ENCODE results near the gene ZXDC.

Gene ZXDC

DNA sequence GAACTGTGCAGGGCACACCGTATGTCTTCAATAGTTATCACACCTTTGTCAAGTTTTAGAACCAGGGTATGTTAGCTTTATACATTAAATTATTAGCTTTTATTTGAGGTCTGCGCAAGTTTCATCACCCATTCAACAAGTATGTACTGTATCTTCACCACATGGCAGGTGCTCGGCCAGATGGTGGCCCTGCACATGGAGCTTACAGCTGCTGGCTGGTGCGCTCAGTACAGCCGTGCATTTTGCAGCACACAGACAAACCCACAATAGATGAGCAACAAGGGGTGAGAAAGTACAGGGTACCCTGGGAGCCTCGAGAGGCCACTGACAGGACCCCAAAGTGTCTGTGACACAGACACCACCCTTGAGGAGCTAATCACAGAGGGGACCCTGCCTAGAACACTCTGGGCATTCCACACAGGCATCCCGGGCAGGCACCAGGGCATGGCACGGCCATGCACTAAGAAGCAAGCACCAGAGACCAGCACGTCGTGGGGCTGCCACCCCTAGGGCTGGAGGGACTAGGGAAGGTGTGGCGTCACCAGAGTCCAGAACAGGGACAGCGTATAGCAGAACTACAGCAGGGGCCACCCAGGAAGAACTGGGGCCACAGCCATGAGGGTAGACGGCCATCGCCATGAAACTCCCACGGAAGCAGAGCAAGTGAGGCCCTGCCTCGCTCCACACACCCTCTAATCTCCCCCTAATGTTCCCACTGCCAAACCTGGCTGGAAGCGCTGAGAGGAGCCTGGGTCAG lies 27.4 kb downstream of the ZXDC start:
- DNase-seq (ENCODE audit: low spot score in 2 of 2), result no peak
- ATAC-seq (replicated peaks; ENCODE audit: extremely low read depth, poor library complexity, severe bottlenecking), result no peak
- Mint-ChIP-seq H3K27me3 (no peaks in the 10 kb centered on the region), H3K4me3 (no peak overlapping the region), H3K36me3 (ENCODE audit: insufficient read depth) (peaks cover 22% of the 10 kb centered on the region), H3K27ac (ENCODE audit: low read depth) (no peak overlapping the region), H3K9me3 (no peaks in the 10 kb centered on the region), H3K4me1 (peaks cover 32% of the 10 kb centered on the region)

DNA sequence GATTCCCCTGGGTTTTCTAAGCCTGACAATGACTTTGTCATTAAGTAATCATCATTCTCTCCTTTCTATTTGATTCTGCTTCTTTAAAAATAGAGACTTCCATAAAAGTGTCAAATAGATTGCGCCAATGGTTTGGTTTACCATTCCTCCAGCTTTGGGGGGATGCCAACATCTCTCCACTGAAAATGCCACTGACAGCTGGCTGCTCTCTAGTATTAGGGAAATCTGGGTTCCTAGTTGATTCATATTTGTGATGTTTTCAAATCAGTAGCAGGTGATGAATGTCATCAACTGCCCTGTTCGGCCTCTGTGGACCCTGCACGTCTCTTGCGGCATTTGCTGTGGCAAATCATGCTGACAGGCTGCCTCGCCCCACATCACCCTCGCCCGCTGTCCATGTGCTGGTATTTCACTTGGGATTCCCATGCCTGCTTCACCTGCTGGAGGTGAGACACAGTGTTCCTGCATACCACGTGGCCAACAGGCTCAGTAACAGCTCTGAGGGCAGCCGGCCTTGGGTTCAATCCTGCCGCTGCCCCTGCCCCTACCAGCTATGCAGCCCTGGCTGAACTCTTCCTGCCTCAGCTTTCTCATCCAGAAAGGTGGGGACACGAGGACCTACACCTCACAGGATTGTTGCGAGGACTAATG lies 28.1 kb downstream of the ZXDC start:
- Mint-ChIP-seq H3K4me1 (peaks cover 31% of the 10 kb centered on the region), H3K36me3 (ENCODE audit: insufficient read depth) (peaks cover 22% of the 10 kb centered on the region), H3K27ac (ENCODE audit: low read depth) (no peak overlapping the region), H3K27me3 (no peaks in the 10 kb centered on the region), H3K9me3 (no peaks in the 10 kb centered on the region), H3K4me3 (no peak overlapping the region)
- ATAC-seq (replicated peaks; ENCODE audit: extremely low read depth, poor library complexity, severe bottlenecking), result no peak
- no peak for DNase-seq (ENCODE audit: low spot score in 2 of 2)

DNA sequence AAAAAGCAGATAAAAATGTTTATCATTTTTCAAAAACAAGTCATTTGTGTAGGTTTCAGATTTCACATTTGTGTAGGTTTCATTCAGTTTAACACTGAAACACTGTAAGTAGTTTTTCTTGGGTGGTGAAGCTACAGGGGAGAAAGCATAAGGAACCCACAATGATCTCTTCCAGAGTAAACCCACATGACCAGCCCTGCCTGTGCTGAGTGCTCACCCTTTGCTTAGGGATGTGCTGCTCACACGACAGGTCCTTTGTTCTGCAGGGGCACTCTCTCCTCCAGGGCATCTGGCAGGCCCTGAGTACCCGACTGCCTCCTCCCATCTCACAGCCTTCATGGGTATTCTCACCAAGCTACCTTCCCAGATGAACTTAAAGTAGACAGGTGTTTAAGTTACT lies 28.9 kb downstream of the ZXDC start:
- DNase-seq (ENCODE audit: low spot score in 2 of 2) (no peak), ATAC-seq (replicated peaks; ENCODE audit: extremely low read depth, poor library complexity, severe bottlenecking) (no peak)
- Mint-ChIP-seq H3K27ac (ENCODE audit: low read depth) (no peak overlapping the region), H3K36me3 (ENCODE audit: insufficient read depth) (peaks cover 20% of the 10 kb centered on the region), H3K9me3 (no peaks in the 10 kb centered on the region), H3K4me1 (peaks cover 23% of the 10 kb centered on the region), H3K4me3 (no peak overlapping the region), H3K27me3 (no peaks in the 10 kb centered on the region)

DNA sequence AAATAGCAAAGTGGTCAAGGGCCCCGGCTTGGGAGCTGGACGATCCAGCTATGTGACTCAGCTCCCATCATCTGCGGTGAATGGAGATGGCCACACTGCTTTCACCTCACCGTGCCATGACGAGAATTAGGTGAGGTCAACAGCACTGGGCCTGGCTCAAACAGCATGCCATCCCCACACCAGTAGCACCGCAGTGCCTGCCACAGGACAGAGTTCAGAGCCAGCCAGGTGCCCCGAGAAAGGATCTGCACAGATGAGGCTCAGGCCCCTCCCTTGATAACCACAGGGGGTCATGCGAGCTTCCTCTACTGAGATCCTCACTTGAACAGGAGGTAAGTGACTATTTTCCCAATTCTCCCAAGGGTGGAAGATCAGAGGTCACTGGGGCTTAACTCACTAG lies 29.4 kb downstream of the ZXDC start:
- peaks cover 15% of the 10 kb centered on the region for H3K36me3 Mint-ChIP-seq (ENCODE audit: insufficient read depth)

DNA sequence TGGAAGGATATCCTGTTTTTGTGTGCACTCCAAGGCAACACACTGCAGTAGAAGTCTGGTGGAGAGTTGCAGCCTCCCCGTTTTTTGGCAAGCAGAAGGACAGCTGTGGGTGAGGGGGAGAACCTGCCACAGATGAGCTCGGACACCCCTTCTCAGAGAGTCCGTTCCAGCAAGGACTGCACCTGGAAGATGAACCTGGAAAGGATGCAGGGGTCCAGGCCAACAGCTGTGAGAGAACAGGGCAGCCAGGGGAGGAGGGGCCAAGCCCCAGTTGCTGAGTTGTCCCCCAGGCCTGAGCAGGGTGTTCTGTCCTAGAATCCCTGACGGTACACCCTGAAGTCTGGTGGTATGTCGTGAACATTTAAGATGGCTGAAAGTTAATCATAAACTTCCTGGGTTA lies 30.2 kb downstream of the ZXDC start:
- DNase-seq (ENCODE audit: low spot score in 2 of 2), result no peak
- H3K4me3 Mint-ChIP-seq, result no peak overlapping the region
- H3K36me3 Mint-ChIP-seq (ENCODE audit: insufficient read depth), result peaks cover 13% of the 10 kb centered on the region
- peaks cover 18% of the 10 kb centered on the region for H3K4me1 Mint-ChIP-seq
- no peaks in the 10 kb centered on the region for H3K27me3 Mint-ChIP-seq
- H3K9me3 Mint-ChIP-seq, result no peaks in the 10 kb centered on the region
- no peak for ATAC-seq (replicated peaks; ENCODE audit: extremely low read depth, poor library complexity, severe bottlenecking)
- H3K27ac Mint-ChIP-seq (ENCODE audit: low read depth), result no peak overlapping the region

More for the DNA sequence above, 29.4 kb downstream of the ZXDC start:
- Mint-ChIP-seq H3K27me3 (no peaks in the 10 kb centered on the region), H3K4me3 (no peak overlapping the region), H3K27ac (ENCODE audit: low read depth) (no peak overlapping the region), H3K4me1 (peaks cover 18% of the 10 kb centered on the region), H3K9me3 (no peaks in the 10 kb centered on the region)
- ATAC-seq (replicated peaks; ENCODE audit: extremely low read depth, poor library complexity, severe bottlenecking) (no peak), DNase-seq (ENCODE audit: low spot score in 2 of 2) (no peak)

DNA sequence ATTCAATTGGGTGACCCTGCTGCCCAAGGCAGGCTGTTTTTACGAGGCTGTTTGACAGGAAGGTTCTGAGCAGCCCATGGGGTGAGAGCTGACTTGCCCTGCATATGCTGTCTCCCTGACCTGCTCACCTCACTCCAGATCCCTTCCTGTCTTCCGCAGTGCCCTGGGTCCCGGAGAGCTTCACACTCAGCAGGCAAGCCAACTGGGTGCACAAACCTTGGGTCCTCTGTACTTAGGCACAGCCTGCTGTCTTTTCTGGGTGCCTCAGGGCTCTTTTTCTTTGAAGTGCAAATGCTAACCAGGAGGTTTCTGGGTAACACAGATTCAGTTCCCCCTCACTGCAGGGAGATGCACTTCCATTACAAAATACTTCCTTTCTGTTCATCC lies 32.8 kb downstream of the ZXDC start:
- Mint-ChIP-seq H3K4me1 (peaks cover 11% of the 10 kb centered on the region), H3K27me3 (no peaks in the 10 kb centered on the region), H3K4me3 (no peak overlapping the region), H3K27ac (ENCODE audit: low read depth) (no peak overlapping the region), H3K36me3 (ENCODE audit: insufficient read depth) (peaks cover 17% of the 10 kb centered on the region), H3K9me3 (no peaks in the 10 kb centered on the region)
- DNase-seq (ENCODE audit: low spot score in 2 of 2), result no peak
- ATAC-seq (replicated peaks; ENCODE audit: extremely low read depth, poor library complexity, severe bottlenecking), result no peak

DNA sequence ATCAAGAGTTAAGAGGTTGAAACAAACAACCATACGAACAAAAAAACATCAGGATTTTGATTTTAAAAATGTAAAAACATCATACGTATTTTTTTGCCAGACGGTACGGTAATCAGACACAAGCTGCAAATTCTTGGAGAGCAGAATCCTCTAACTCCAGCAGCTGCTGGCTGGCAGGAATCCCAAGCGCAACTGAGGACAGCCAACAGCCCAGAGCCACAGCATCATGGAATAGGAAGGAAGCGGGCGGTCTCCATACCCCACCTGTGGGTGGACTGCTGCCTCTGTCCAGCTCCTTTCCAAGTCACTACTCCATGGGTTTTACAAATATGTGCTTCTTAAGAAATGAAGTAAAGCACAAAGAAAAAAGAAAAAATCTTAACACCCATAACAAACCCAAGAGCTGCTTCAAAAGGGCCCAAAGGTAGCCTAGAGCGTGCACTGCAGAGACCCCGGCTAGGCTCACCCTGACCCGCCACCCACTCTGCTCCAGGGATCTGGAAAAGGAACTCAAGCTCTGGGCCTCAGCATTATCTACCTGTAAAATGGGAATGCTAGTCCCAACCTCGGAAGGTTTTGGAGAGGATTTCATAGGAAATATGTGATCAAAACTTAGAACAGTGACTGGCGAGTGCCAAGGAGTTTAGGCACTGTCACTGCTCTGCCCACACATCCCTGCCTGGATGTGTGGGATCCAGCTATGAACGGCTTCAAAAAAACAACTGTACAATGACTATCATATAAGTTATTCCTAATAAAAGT lies 33.4 kb downstream of the ZXDC start:
- Mint-ChIP-seq H3K4me1 (peaks cover 5% of the 10 kb centered on the region), H3K36me3 (ENCODE audit: insufficient read depth) (peaks cover 20% of the 10 kb centered on the region), H3K27ac (ENCODE audit: low read depth) (no peak overlapping the region), H3K27me3 (no peaks in the 10 kb centered on the region), H3K4me3 (no peak overlapping the region), H3K9me3 (no peaks in the 10 kb centered on the region)
- DNase-seq (ENCODE audit: low spot score in 2 of 2) (no peak), ATAC-seq (replicated peaks; ENCODE audit: extremely low read depth, poor library complexity, severe bottlenecking) (no peak)

DNA sequence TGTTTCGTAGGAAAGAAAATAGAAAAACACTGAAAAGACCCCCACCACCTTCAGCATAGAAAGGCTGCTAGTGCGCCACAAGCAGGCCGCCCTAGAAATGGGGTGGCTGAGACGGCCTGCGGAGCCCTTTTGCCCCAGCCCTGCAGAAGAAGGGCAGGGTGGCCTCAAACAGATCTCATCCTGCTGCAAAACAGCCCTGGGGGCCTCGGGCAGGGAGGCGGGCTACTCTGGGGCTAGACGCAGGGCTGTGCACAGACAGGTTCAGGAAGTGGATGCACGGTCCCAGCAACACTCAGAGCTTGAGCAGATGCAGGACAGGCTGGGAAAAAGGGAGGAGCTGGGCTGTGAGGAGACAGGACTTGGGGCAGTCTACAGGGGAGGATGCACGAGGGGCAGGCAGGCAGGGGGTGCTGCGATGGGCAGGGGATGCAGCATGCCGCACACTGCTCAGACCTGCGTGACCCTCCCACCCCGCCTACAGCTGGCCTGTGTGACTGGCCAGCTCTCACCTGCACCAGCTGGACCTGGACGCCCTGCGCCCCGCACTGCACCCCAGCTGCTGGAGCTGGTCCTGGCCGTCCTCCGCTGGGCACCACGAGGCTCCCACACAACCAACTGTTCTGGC lies 34.3 kb downstream of the ZXDC start:
- peaks cover 21% of the 10 kb centered on the region for H3K36me3 Mint-ChIP-seq (ENCODE audit: insufficient read depth)
- no peak overlapping the region for H3K4me3 Mint-ChIP-seq
- ATAC-seq (replicated peaks; ENCODE audit: extremely low read depth, poor library complexity, severe bottlenecking) (no peak), DNase-seq (ENCODE audit: low spot score in 2 of 2) (no peak)
- H3K4me1 Mint-ChIP-seq, result no peaks in the 10 kb centered on the region
- no peak overlapping the region for H3K27ac Mint-ChIP-seq (ENCODE audit: low read depth)
- H3K27me3 Mint-ChIP-seq, result no peaks in the 10 kb centered on the region
- no peaks in the 10 kb centered on the region for H3K9me3 Mint-ChIP-seq

DNA sequence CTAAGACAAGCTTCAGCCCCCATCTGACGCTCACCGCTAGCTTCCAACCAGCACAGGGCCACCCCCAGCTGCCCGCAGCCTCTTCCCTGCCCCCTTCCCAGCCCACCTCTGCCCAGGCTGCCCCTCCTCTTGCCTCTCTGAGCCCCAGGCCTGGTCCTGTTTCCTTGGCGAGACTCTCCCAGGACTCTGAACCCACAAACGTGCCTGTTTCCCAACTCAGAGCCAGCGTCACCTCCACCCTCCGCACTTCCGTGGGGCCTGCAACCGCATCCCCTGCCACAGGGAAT lies 35.0 kb downstream of the ZXDC start:
- DNase-seq (ENCODE audit: low spot score in 2 of 2) (no peak), ATAC-seq (replicated peaks; ENCODE audit: extremely low read depth, poor library complexity, severe bottlenecking) (no peak)
- no peaks in the 10 kb centered on the region for H3K4me1 Mint-ChIP-seq
- no peaks in the 10 kb centered on the region for H3K27me3 Mint-ChIP-seq
- no peak overlapping the region for H3K27ac Mint-ChIP-seq (ENCODE audit: low read depth)
- peaks cover 21% of the 10 kb centered on the region for H3K36me3 Mint-ChIP-seq (ENCODE audit: insufficient read depth)
- no peaks in the 10 kb centered on the region for H3K9me3 Mint-ChIP-seq
- no peak overlapping the region for H3K4me3 Mint-ChIP-seq

DNA sequence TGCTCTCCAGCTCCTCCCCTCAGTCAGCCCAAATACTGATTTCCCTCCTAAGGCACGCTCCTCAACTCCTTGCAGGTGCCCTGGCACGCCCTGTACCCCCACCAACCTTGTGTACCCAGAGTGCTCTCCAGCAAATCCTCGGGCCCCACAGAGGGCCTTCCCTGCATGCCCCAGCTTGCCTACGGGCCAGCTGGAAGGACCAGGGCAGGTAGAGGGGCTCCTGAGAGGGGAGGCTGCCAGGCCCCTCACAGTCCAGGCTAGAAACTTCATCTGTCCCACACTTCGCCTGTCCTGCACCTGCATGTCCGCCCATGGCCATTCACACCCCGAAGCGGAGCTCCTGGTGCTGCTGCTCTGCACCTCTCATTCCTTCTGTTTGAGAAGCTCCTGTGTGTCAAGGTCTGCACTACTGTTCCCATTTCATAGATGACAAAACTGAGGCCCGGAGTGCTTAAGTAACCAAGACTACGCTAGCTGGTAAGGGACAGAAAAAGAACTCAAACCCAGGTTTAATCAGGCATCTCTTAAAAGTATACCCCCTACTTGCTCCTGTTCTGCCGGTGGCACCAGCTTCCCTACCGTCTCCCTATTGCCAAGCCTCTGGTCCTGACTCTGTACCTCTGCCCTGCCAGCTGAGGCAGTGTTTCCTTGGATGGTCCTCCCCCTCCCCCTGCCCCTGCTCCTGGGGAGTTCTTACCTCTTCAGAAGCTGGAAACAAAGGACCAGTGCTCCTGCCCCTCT lies 35.6 kb downstream of the ZXDC start:
- Mint-ChIP-seq H3K4me3 (no peak overlapping the region), H3K9me3 (no peaks in the 10 kb centered on the region), H3K4me1 (no peaks in the 10 kb centered on the region), H3K27ac (ENCODE audit: low read depth) (no peak overlapping the region), H3K36me3 (ENCODE audit: insufficient read depth) (peaks cover 21% of the 10 kb centered on the region), H3K27me3 (no peaks in the 10 kb centered on the region)
- ATAC-seq (replicated peaks; ENCODE audit: extremely low read depth, poor library complexity, severe bottlenecking) (no peak), DNase-seq (ENCODE audit: low spot score in 2 of 2) (no peak)

DNA sequence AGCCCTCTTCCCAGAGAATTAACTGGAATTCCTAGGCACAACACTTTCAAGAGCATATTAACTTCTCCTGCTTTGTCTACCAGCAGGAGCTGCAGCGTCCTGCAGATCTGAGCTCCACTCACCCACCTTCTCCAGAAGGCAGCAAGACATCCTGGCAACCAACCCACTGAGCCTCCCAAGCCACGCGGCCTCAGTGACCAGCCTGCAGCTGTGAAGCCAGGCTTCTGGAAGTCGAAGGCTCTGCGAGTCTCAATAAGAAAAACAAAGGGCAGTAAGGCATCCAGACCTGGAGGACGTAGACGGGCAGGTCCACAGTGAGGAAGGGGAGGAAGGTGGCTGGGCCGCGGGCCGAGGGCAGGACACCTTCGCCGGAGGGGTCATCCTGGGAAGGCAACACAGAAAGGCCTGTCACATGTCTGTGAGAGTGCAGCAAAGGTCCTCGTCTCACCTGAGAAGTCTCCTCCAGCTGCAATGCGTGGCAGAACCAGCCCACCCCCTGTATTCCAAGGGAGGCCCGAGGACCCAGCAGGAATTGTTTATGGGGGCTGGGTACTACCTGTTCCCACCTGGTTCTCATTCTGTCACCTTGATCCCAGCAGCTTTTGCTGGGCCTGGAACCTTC lies 36.2 kb downstream of the ZXDC start:
- H3K27ac Mint-ChIP-seq (ENCODE audit: low read depth), result no peak overlapping the region
- no peaks in the 10 kb centered on the region for H3K4me1 Mint-ChIP-seq
- H3K27me3 Mint-ChIP-seq, result no peaks in the 10 kb centered on the region
- H3K4me3 Mint-ChIP-seq, result no peak overlapping the region
- ATAC-seq (replicated peaks; ENCODE audit: extremely low read depth, poor library complexity, severe bottlenecking) (no peak), DNase-seq (ENCODE audit: low spot score in 2 of 2) (no peak)
- H3K9me3 Mint-ChIP-seq, result no peaks in the 10 kb centered on the region
- peaks cover 21% of the 10 kb centered on the region for H3K36me3 Mint-ChIP-seq (ENCODE audit: insufficient read depth)

DNA sequence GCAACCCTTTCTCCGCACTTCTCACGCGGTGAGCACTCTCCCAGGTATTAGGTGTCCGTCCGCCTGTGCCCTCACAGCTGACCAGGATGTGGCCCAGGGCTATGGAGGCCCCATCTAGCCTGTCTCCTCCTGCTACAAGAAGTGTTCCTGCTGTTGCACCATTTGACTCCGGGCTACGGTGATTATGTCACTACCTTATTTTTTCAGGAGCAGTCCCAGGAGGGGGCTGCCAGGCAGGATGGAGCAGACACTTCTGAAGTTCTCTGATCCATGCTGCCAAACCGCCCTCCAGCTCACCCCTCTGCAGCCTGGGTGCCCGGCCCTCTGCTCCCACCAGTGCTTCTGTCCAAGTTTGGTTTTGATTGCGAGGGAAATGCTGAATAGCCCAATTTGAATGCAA lies 36.9 kb downstream of the ZXDC start:
- Mint-ChIP-seq H3K4me3 (no peak overlapping the region), H3K36me3 (ENCODE audit: insufficient read depth) (peaks cover 21% of the 10 kb centered on the region)

More for the DNA sequence above, 36.9 kb downstream of the ZXDC start:
- Mint-ChIP-seq H3K9me3 (no peaks in the 10 kb centered on the region), H3K27ac (ENCODE audit: low read depth) (peak overlapping the region; percentile 16), H3K27me3 (no peaks in the 10 kb centered on the region), H3K4me1 (no peaks in the 10 kb centered on the region)
- no peak for ATAC-seq (replicated peaks; ENCODE audit: extremely low read depth, poor library complexity, severe bottlenecking)
- DNase-seq (ENCODE audit: low spot score in 2 of 2), result no peak
